ENCODE results near the gene IFFO2.

GRCh38 chr1:18885311-18886002, 71.0 kb downstream of the IFFO2 start:
- no peak for TF ChIP-seq CTCF (IDR thresholded peaks at IDR 0.05)
- TF ChIP-seq POLR2A (IDR thresholded peaks at IDR 0.05) = no peak
- no peak for TF ChIP-seq POLR2AphosphoS5 (IDR thresholded peaks at IDR 0.05; ENCODE audit: insufficient read depth in 1 of 2, low read depth in 1 of 2)
